HG02884 (cell line): ENCODE measurements around the gene DNM3.
"Not testable (repeated sequence)": the region's sequence is repeated elsewhere in the genome, so short reads cannot be mapped to it uniquely, and the experiment has no call there.

Experiments used
- ATAC-seq: cut with Tn5 transposase; IDR thresholded peaks from one replicate; pipeline ENCODE4 v1.9.1; 2021; ENCODE audit warnings: mild to moderate bottlenecking, moderate library complexity; ENCODE audit not compliant: unreplicated experiment

The DNM3 gene

DNA sequence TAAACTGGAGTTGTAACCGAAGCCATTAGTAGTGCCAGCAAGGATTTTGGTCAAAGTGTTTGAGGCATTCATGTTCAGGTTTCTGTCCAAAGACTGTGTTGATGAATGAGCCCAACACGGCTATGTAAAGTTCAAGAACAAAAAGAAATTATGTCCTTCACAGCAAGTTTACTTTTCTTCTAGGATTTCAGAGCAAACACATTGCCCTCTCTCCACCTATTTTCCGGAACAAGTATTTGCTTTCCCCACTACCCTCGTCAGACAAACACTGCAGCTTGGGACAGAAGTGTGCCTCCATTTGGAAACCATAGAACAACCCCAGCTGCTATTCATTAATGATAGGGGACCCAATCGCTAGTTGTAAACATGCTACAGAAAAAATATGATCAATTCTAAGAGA lies 427.8 kb downstream of the DNM3 start:
- no peak for ATAC-seq

DNA sequence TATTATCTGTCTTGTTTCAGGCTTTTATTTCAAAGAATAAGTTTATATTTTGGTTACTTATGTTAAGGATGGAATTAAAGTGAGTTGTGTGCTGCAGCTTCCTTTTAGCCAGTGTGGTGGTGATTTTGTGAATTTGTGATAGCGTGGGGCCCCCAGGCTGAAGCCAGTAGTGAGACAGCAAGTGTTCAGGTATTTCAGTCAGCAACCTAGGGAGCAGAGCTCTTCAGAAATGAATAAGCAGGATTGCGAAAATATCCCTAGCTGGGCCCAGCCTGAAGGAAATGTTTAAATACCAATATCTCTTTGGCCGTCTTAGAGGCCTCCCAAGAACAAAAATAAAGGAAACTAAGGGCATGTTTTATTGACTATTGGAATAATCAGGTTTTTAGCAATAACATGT lies 428.3 kb downstream of the DNM3 start:
- no peak for ATAC-seq

DNA sequence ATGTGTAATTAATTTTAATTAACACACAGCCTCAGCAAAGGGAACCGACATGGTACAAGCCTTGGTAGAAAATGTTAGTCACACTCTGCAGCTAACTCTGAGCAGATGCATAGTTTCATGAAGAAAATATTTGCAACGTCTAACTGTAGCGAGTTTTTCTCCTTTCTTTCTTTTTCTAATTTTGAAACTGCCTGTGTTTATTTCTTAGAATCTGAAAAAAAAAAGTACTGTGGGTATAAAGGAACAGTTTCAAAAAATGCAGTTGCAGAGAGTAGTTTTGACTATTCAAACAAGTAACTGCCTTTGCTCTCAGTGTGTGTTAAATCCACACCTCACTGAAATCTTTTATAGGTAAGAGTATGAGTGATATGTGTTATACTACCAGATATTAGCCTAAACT lies 429.3 kb downstream of the DNM3 start:
- no peak for ATAC-seq

DNA sequence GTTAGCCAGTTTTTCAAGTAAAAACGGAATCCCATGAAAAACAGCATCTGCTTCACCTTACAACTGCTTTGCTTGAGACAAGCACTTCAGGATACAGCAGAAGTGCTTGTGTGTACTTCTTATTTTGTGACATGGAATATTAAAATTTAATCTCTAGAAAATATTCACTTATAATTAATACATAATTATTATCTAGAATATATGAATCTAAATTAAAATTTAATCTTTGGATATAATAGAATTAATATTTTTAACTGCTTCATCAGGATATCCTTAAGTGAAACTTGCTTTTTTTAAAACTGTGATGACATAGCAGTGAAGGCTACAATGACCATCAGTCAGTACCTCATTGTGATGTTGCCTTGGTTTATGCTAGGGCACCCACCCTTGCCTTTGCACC lies 430.8 kb downstream of the DNM3 start:
- no peak for ATAC-seq

DNA sequence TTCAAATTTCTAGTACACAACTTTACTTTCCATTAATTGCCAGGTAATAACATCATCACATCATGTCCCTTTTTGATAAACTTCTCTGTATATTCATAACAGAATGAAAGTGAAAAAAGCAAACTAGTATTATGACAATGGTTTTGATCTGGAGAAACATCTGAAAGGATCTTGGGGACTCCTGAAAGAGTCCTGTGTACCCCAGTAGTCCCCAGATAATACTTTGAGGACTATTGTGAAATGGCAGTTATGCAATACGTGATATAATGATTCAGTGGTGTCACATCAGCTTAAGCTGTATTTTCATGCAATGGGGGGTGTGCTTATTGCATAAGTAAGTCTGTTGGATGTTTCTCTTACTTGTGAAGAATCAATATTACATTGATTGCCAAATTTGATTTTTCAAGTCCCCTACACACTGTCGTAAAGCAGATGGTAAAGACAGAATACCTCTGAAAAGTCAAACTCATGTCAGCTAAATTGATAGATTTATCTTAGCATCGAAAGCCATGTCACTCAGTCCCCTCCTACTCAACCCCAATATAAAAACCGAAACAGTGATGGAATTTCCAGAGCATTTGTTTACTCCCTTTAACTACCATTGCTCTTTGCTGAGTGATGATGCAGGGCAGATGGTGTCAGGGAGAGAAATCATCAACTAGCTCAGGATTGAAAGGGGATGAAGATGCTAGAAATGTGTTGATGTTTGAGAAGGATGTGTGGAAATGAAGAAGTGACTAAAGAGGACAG lies 432.5 kb downstream of the DNM3 start:
- ATAC-seq, result no peak

DNA sequence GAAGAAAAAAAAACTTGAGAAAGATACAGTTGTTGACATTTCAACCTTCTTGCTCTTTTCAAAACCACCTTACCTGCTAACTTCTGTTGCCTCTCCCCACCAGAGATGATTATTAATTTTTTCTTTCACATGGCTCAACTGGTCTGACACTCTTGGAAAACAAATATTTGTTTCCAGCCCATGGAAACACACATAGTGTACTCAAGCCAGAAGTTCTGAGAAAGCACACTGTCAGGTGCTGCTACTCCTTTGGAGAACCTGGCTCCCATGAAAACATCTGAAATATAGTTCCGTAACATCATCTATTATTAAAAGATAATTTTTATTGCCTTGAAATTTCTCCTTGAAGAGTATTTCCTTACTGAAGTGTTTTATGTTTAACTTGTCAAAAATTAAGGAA lies 434.2 kb downstream of the DNM3 start:
- no peak for ATAC-seq

DNA sequence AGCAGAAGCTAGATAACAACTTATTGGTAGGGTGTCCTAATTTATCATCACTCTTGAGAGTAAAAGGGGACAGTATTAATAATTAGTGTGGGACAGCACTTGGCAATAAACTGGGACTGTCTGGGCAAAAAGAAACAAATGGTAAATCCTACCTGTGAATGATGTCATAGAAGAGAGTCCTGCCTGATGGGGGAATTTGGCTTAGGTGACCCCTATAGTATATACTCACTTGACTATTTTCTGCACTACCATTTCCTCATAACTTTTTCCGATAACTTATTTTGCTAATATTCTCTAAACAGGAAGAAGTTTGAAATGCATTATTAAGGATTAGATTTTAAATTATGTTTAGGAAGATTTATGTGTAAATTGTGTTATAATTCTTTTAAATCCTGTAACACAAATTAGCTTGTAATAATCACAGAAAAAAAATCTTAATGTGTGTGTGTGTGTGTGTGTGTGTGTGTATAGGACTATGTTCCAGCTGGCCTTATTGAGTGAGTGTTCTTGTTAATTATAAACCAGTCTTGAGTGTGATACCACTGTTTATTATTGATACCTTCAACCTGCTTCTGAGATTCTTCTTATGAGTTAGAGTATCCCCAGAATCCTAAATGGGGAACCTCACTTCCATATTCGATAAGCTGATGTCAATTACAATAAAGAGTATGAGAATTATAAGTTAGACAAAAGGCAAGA lies 435.0 kb downstream of the DNM3 start:
- no peak for ATAC-seq

DNA sequence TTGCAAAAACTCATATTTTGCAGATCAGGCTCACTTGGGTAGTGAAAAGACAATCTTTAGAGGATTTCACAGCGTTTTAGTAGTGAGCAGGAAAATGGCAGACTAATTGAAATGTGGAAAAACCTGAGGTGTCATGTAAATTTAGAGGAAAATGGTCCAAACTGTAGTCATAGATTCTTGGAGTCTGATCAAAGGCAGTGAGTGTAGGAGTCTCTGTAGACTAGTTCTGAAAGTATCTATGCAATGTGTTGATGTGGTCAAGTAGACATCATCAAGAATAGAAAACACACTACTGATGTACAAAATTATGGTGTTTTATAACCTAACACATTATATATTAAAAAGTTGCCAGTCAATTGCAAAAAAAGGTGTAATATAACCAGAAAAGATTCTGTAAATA lies 436.0 kb downstream of the DNM3 start:
- ATAC-seq, result no peak

DNA sequence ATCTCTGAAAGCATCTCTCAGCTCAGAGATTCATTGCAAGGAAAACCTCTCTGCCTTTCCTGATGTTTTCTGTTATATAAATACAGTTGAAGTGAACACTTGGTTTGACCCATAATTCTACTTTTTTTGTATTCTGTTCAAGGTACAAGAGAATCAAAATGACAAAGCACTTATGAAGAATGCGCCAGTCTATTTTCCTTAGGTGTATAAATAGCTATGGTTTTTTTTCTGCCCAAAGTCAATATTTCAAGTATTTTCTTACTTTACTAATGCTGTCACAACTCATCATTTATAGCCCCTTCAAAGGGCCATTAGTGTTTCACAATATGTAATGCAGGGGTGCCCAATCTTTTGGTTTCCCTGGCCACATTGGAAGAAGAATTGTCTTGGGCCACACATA lies 436.7 kb downstream of the DNM3 start:
- no peak for ATAC-seq

DNA sequence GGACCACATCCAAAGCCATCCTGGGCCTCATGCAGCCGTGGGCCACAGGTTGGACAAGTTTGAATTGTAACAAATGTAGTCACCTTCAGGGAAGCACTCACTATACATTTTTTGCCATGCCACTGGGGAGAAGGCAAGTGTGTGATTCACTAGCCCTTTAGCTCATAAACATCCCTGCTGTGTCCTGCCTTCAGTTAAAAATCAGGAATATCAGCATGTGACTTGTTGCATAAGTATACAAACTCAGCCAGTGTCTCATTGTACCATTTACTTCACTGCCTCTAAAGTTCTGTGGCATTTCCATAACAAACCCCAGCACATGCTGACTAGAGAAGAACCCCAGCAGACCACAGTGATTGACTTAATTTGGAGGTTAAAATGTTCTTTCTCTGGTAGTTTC lies 437.2 kb downstream of the DNM3 start:
- no peak for ATAC-seq

DNA sequence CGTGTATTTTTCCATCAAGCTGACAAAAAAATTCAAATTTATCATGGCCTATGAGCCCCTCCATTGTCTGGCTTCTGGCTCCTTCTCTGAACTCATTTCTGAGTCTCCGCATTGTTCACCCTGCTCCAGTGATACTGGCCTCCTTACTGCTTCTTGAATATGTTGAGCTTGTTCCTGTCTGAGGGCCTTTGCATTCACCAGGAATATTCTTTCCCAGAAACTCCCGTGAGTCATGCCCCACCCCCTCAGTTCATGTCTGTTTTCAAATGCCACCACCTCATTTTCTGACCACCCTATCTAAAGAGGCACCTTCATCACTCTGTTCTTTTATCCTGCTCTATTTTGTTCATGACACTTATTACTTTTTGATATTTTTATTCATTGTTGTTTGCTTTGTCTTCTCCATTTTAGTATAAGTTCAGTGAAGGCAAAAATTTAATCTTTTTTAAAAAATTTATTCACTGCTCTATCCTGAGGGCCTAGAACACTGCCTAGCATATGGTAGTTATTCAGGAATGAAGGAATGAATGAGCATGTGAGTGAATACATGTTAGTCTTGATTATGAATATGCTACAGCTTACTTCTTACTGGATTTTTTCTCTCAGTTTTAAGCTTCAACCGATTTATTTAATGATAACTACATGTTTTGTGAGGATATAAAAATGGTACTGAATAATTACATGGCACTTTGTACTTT lies 438.8 kb downstream of the DNM3 start:
- no peak for ATAC-seq

DNA sequence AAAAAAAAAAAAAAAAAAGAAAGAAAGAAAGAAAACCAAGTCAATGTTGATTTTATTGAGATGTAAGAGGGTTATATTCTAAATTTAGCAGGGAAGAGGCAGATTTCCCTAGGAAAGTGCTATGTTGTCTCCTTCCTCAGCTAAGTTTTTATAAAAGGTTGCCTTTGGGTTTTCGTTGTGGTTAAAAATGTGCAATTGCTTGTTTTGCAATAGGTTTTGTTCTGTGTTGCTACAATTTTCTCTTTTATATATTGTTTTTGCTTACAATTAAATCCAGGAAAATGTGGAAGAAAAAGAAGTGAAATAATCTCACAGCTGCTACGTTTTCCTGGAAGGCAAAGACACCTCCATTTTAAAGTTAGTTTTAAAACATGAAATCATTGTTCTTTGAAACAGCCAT lies 442.5 kb downstream of the DNM3 start:
- no peak for ATAC-seq

DNA sequence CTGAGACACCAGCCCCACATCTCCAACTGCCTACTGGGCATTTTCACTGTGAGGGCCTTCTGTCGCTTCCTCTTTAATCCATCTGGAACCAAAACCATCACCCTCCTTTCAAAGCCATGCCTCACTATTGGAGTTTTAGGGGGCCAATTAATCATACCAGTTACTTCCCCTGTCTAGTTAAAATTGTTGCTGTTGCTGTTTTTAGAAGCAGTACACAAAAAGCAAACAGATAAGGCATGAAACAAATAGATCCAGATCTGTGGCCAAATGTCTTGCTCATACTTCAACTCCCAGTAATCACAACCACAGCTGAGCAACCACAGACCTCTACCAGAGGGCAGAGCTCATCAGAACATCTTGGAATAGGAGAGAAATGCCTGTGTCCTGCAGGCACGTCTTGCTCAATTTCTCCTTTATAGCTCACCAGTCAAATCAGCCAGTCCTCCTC lies 445.4 kb downstream of the DNM3 start:
- ATAC-seq, result no peak

DNA sequence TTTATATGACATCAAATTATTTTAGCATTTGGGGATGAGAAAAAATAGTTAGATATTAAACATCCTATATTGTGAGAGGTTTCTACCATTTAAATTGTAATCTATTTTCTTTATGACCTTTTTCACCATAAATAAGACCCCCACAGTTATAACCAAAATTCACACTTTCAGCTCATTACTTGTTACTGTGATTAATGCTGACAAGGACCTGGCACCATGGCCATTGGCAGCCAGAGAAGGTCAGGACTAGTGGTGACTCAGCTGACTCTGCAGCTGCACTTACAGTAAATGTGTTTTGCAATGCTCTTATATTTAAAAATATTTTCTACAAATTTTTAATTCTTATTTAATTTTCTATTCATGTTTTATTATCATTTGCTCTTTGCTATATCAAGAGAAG lies 445.9 kb downstream of the DNM3 start:
- ATAC-seq, result no peak

DNA sequence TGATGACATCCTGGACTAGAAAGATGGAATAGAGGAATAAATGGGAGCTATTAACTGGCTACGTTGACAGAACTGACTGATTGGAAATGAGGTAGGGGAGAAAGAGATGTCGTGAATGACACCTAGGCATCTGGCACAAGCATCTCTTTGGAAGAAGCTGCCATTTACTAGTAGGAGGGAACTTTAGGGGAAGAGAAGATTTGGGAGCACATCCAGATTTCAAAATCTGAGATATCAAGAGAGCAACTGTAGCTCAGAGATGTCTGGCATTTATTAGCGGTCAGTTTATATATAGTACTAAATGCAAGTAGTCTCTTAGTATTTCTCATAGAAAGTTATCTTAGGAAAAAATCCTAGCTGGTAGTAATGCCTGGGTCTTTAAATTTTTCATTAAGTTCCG lies 447.3 kb downstream of the DNM3 start:
- no peak for ATAC-seq

DNA sequence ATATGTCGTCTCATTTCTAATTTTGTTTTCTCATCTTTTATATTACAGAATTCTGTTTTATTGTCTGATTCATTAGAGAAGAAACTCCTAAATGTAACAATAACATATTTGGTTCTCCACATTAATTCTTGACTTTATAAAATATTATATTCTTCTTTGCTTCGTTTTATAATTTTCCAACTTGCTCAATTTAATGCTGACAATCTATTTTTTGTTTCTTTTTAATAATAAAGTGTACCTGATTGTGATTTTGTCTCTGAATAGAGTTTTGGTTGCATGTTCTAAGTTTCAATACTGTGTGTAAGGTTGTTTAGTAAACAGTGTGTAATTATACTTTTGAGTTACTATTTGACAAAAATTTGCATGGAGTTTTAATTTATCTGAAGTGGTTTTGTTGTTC lies 448.1 kb downstream of the DNM3 start:
- no peak for ATAC-seq

DNA sequence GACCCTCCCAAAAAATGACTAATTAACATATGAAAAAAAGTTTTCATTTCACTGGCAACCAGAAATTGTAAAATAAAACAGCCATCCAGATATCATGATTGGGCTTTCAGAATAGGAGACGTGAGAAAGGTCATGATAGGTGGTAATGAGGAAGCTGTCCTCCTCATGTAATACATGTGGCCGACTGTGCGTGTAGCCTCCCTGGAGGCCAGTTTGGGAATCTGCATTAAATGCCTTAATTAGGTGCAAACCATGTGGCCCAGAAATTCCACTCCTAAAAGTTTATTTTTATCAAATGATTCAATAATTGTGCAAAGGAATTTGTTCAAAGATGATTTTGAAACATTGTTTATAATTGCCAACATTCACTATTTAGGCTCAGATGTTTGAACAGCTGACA lies 451.5 kb downstream of the DNM3 start:
- no peak for ATAC-seq

DNA sequence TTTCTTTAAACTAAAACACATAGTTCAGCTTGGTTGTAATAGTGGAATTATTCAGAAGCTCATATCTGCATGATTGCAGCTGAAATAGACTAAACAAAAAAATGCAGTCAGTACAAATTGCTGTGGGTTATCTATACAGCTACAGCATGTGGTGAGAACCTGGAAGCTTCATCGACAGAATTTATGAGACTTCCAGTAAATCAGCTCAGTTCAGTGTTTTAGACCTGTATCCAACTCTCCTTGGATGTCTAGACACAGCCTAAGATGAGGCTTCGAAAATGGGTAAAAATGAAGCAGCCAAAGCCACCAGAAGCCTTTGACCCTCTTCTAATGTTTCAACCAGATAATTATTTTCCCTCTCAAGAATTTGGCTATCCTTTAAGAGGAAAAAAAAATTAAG lies 452.1 kb downstream of the DNM3 start:
- ATAC-seq, result no peak

DNA sequence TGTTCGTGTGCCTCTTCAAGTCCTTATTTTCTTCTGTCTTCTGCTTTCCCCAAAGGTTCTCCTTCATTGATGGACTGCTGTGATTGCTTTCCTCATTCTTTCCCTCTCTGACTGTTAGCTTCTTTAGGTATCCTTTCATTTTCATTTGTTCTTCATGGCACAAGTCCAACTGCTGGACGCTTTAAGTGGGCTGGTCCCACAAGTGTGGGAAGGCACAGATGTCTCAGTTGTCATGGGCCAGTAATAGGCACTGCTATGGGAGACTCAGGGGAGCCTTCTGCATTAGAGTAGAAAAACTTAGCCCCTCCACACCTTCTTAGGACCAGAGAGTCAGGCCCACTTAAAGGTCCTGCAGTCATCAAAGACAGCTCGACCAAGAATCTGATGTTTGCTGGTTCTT lies 456.8 kb downstream of the DNM3 start:
- ATAC-seq, result no peak

DNA sequence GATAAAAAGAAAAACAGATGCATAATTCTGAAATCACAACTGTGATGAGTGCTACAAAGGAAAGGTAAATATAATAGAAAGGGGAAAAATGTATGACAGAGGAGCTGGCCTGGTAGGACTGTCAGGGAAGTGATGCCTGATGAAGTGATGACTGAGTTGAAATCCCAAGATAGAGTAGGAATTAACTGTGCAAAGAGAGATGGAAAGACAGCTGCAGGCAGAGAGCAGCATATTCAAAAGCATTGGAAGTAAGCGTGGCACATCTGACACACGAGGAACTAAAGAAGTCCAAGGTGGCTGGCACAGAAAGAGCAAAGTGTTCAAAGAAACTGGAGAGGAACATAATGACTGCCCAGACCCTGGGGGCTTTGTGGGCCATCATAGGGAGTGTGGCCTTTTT lies 457.6 kb downstream of the DNM3 start:
- no peak for ATAC-seq

DNA sequence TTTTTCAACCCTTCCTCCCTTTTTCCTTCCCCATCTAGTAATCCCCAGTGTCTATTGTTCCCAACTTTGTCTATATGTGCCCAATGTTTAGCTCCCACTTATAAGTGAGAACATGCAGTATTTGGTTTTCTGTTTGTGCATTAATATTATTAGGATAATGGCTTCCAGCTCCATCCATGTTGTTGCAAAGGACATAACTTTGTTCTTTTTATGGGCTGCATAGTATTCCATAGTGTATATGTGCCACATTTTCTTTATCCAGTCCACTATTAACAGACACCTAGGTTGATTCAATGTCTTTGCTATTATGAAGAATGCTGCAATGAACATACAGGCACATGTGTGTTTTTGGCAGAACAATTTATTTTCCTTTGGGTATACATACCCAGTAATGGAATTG lies 458.2 kb downstream of the DNM3 start:
- no peak for ATAC-seq

DNA sequence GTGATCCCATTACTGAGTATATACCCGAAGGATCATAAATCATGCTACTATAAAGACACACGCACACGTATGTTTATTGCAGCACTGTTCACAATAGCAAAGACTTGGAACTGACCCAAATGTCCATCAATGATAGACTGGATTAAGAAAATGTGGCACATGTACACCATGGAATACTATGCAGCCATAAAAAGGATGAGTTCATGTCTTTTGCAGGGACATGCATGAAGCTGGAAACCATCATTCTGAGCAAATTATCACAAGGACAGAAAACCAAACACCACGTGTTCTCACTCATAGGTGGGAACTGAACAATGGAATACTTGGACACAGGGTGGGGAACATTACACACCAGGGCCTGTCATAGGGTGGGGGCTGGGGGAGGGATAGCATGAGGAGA lies 466.2 kb downstream of the DNM3 start:
- ATAC-seq, result not testable (repeated sequence)
